Thyroid gland (tissue), 4 donors: ENCODE results near the gene KLHL28. TPM values are rescaled to one million over a fixed set of nuclear protein-coding genes. Genes with fewer than 3 reads are reported as not detected.
"Not testable (repeated sequence)": the region's sequence is repeated elsewhere in the genome, so short reads cannot be mapped to it uniquely, and the experiment has no call there.

Experiments used
- DNase-seq, 2 donors: peaks; one replicate each; pipeline ENCODE4 v3.0.0-alpha.2; 2019
- H3K27ac ChIP-seq, 3 donors: fragments of 200-600 bp; sonication (generic); 1 replicate in 2 of 3; 2 replicates in 1 of 3; pipeline ENCODE4 v1.5.1; 2016 to 2019; ENCODE audit warnings: mild to moderate bottlenecking in 1 of 3, moderate library complexity in 1 of 3
- H3K27me3 ChIP-seq: fragments of 200-600 bp; sonication (generic); one replicate; pipeline ENCODE4 v1.5.1; 2019
- H3K36me3 ChIP-seq, 2 donors: fragments of 200-600 bp; sonication (generic); one replicate each; pipeline ENCODE4 v1.5.1; 2016 to 2019
- H3K4me1 ChIP-seq, 2 donors: fragments of 200-600 bp; sonication (generic); one replicate each; pipeline ENCODE4 v1.5.1; 2017 to 2019
- H3K4me3 ChIP-seq, 3 donors: fragments of 200-600 bp; sonication (generic); replicated peaks in 1 of 3; 1 replicate in 2 of 3; 2 replicates in 1 of 3; pipeline ENCODE4 v1.5.1; 2016; ENCODE audit warnings: mild to moderate bottlenecking in 1 of 3
- H3K9me3 ChIP-seq: fragments of 200-600 bp; sonication (generic); one replicate; pipeline ENCODE4 v1.5.1; 2017
- POLR2A ChIP-seq, 2 donors: fragments of 450-650 bp; IDR thresholded peaks; one replicate each; pipeline ENCODE4 v1.6.1; 2017; ENCODE audit warnings: antibody characterized with exemption in 2 of 2, mild to moderate bottlenecking in 2 of 2, moderate library complexity in 1 of 2
- WGBS, 2 donors: methylation state at CpG; one replicate each; pipeline ENCODE4 v1.1.5; 2017; 5-methylcytosine and 5-hydroxymethylcytosine counted together
- intact Hi-C: fragments of 100-400 bp; cut with DNase I; formaldehyde crosslinking; loops from one replicate; pipeline ENCODE4 v1.15.1; 2023
- total RNA-seq, 4 donors: library from RNA; depleted of rRNA; stranded (reverse); fragments of >200 nt; gene quantifications; one replicate each; pipeline ENCODE4 v1.2.3, GENCODE V29; 2016
- TF ChIP-seq, protein P1 (sequence below), 6 experiments: fragments of 200-600 bp in 3 of 6; fragments of 450-650 bp in 3 of 6; sonication (generic) in 3 of 6; IDR thresholded peaks; one replicate each; pipeline ENCODE4 v1.5.1; 2016 to 2019; ENCODE audit warnings: antibody characterized with exemption in 6 of 6, mild to moderate bottlenecking in 2 of 6, inconsistent platforms in 1 of 6, moderate library complexity in 1 of 6

KLHL28 gene
- total RNA-seq, 4 donors from 2014 or later: 12.0 to 21.0 (median 13.3) TPM

DNA sequence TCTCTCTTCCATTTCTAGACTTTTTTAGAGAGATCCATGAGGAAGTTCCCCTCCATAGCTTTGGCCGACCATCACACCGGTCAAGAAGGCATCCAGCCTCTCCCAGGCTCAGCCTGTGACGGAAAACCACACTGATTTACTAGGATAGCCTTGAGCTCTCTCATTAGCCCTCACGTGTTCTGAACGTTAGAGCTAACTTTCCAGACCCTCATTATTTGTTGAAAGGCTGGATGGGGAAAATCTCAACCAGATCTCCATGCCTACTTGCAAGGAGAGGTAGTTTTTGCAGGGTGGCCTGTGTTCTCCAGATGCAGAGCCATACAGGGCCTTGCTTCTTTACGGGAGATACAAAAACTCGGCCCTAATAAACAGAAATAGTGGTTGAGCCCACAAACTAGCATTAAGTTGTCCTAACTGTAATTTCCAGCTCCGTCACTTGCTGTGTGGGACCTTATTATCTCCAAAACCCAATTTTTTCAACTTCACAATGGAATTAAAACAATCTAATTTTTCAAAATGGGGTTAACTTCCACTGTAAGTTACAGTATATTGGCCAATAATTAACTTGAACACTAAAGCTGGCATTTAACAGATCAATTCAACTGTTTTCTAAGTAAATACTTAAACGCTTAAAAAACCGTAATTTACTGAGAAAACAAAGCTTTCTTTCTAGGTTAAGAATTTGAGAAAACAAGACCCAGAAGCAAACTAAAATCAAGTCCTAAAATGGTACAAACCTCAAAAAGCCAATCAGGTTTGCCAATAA lies 65.3 kb downstream of the KLHL28 start:
- Histone ChIP-seq H3K36me3 (no peaks in the 10 kb centered on the region), H3K9me3 (no peaks in the 10 kb centered on the region), H3K27ac (peak overlapping the region; percentile 59 to 98 (median 96)), H3K4me1 (peaks cover 0 to 4% of the 10 kb centered on the region in 2 donors), H3K27me3 (no peaks in the 10 kb centered on the region), H3K4me3 (peak overlapping the region in 1 of 3 donors; percentile 61)
- 88 to 91% methylated on average over 10 of the region's 10 CpGs for WGBS, 2 donors
- intact Hi-C loops: no loop called here
- no peak for TF ChIP-seq POLR2A (IDR thresholded peaks at IDR 0.05)
- TF ChIP-seq, protein P1, sequence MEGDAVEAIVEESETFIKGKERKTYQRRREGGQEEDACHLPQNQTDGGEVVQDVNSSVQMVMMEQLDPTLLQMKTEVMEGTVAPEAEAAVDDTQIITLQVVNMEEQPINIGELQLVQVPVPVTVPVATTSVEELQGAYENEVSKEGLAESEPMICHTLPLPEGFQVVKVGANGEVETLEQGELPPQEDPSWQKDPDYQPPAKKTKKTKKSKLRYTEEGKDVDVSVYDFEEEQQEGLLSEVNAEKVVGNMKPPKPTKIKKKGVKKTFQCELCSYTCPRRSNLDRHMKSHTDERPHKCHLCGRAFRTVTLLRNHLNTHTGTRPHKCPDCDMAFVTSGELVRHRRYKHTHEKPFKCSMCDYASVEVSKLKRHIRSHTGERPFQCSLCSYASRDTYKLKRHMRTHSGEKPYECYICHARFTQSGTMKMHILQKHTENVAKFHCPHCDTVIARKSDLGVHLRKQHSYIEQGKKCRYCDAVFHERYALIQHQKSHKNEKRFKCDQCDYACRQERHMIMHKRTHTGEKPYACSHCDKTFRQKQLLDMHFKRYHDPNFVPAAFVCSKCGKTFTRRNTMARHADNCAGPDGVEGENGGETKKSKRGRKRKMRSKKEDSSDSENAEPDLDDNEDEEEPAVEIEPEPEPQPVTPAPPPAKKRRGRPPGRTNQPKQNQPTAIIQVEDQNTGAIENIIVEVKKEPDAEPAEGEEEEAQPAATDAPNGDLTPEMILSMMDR (IDR thresholded peaks at IDR 0.05): no peak
- DNase-seq: no peak

DNA sequence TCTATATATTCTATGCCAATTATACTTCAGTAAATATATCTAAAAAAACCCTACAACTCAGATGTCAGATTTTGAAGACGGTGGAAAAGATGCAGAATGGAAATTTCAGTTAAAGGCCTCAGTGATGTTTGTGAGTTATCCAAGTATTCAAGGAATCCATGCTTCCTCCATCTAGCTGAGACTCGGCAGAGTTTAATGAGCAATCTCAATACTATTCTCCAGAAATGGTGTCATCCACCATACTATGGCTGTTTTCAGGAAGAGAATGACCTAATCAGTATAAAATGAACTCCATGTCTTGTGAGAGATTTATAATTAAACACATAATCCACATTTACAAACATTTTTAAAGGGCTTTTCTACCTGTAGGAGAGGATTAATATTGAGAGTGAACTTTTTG lies 66.0 kb downstream of the KLHL28 start:
- Histone ChIP-seq H3K27ac (no peak overlapping the region), H3K4me3 (no peak overlapping the region), H3K27me3 (no peaks in the 10 kb centered on the region), H3K4me1 (peaks cover 0 to 4% of the 10 kb centered on the region in 2 donors), H3K9me3 (no peaks in the 10 kb centered on the region), H3K36me3 (no peaks in the 10 kb centered on the region)
- WGBS, 2 donors: 89 to 93% methylated on average over 2 of the region's 2 CpGs
- intact Hi-C loops: no loop called here
- TF ChIP-seq, protein P1 (IDR thresholded peaks at IDR 0.05): no peak
- no peak for TF ChIP-seq POLR2A (IDR thresholded peaks at IDR 0.05)
- no peak for DNase-seq

DNA sequence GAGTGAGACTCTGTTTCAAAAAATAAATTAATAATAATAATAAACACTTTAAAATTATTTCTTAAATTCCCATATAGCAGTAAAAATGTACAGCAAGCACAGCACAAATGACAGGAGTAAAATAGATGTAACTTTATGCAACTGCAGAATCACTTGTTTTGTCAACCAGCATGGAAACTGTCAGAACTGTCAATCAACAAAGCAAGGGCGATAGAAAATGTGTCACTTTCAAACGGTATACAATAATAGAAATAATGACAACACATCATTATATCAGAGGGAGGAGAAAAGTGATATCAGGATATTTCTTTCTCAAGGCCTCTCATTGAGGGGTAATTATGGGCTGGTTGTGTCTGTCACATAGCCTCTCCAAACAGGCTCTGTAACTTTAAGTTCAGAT lies 68.2 kb downstream of the KLHL28 start:
- intact Hi-C loops: no loop called here
- no peak overlapping the region for H3K27ac ChIP-seq
- peaks cover 0 to 4% of the 10 kb centered on the region in 2 donors for H3K4me1 ChIP-seq
- no peaks in the 10 kb centered on the region for H3K9me3 ChIP-seq
- H3K27me3 ChIP-seq: no peaks in the 10 kb centered on the region
- WGBS, 2 donors: 82 to 91% methylated on average over 2 of the region's 2 CpGs
- no peaks in the 10 kb centered on the region for H3K36me3 ChIP-seq
- no peak for TF ChIP-seq POLR2A (IDR thresholded peaks at IDR 0.05)
- TF ChIP-seq, protein P1 (IDR thresholded peaks at IDR 0.05): no peak
- H3K4me3 ChIP-seq: no peak overlapping the region
- no peak for DNase-seq

DNA sequence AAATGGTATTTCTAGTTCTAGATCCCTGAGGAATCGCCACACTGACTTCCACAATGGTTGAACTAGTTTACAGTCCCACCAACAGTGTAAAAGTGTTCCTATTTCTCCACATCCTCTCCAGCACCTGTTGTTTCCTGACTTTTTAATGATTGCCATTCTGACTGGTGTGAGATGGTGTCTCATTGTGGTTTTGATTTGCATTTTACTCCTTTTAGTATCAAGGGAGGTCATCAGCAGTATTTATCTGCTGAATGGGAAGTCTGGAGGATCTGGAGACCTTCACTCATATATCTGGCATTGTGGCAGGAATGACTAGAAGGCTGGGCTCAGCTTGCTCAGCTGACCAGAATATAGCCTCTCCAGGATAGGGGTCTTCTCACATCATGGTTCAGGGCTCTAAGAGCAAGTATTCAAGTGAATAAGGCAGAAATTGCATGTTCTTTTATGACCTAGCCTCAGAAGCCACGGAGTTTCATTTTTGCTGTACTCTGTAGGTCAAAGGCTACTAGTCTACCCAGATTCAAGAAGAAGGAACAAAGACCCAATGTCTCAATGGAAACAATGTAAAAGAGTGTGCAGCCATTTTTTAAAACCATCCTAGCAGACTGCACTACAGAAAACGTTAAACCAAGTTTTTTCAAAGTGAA lies 69.9 kb downstream of the KLHL28 start:
- intact Hi-C loops, H3K4me3 ChIP-seq, H3K36me3 ChIP-seq, H3K4me1 ChIP-seq, H3K9me3 ChIP-seq, H3K27ac ChIP-seq, DNase-seq, H3K27me3 ChIP-seq: not testable (repeated sequence)
- WGBS, 2 donors: 68 to 79% methylated on average over 2 of the region's 3 CpGs

DNA sequence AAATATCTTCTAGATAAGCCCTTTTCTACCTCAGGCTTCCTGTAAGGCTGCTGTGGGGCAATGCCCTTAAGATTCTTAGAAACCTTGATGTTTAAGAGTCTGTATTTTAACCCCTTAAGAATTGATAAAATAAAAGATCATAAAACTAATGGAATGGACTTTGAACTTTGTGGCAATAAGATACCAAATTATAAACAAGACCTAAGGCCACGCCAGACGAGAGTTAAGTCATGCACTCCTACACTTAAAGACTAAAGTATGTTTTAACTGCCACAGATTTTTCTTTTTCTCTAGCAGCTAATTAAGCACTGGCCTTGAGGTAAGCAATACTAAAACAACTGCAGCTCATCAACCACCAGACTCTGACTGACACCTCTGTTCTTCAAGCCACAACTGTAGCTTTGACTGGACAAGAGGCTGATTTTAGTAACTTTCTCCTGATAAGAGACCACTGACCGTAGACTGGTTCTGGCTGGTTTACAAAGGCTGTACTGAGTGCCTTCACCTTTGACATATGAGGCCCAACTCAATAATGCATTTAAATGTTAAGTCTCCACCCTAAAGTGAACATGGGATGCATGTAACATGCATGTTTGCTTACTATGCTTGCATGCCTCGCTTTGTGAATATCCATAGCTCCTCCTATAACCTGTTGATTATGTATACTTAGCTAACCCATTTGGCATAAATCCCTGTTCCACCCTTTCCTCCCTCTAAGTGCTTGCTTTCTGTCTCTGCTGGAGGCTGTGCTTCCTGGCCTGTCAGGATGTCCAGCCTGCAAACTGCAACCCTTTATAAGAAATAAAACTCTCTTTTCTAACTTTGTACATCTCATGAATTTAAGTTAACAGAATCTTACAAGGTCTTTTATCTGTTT lies 71.9 kb downstream of the KLHL28 start:
- Histone ChIP-seq H3K27ac (no peak overlapping the region), H3K27me3 (no peaks in the 10 kb centered on the region), H3K36me3 (no peaks in the 10 kb centered on the region), H3K9me3 (no peaks in the 10 kb centered on the region), H3K4me1 (no peaks in the 10 kb centered on the region), H3K4me3 (no peak overlapping the region)
- intact Hi-C loops: no loop called here
- TF ChIP-seq, protein P1 (IDR thresholded peaks at IDR 0.05): no peak
- no peak for DNase-seq
- 66 to 68% methylated on average over 4 of the region's 4 CpGs for WGBS, 2 donors
